ENCODE data around the gene MITF. TPM values are rescaled to one million over a fixed set of nuclear protein-coding genes. Genes with fewer than 3 reads are reported as not detected.

Gene MITF
- total RNA-seq, 1 experiment from 2014 or later: 4.3 TPM

DNA sequence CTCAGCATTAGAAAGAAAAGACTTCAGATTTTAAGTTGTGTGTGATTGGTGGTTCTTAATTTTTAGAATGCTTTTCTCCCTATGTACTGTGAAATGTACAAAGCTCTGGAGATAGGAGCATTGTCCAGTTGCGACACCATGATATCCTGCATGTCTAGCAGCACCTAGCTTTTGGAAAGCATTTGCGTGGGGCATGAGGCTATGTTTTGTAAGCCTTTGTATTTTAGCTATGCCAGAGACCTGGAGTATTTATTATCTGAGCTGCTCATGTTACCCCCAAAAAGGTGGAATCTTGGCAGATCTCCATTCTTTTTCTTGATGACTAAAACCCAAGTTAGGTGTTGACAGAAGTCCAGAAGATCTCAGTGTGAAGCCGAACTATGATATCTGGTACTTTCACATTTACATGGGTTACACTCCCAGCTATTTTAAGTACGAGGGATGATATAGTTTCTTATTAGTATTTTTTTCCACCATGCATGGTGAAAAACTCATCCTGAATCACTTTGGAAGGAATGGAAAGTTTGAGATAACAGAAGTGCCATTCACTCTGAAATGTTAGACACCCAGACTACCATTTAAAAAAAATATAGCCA lies 133.6 kb downstream of the MITF start:
- no peaks in the 10 kb centered on the region for H3K9me3 Mint-ChIP-seq (ENCODE audit: unreplicated experiment)
- Histone ChIP-seq H3K9me3 (no peaks in the 10 kb centered on the region), H3K27me3 (replicated peaks; ENCODE audit: control insufficient read depth, insufficient read depth, low read length) (no peaks in the 10 kb centered on the region), H3K36me3 (ENCODE audit: control insufficient read depth, insufficient read depth, low read length) (no peaks in the 10 kb centered on the region), H3K4me3 (ENCODE audit: low read depth, low read length) (no peak overlapping the region), H3K4me1 (no peaks in the 10 kb centered on the region)
- H3K4me3 Mint-ChIP-seq (ENCODE audit: unreplicated experiment): no peak overlapping the region
- TF ChIP-seq, protein P1, sequence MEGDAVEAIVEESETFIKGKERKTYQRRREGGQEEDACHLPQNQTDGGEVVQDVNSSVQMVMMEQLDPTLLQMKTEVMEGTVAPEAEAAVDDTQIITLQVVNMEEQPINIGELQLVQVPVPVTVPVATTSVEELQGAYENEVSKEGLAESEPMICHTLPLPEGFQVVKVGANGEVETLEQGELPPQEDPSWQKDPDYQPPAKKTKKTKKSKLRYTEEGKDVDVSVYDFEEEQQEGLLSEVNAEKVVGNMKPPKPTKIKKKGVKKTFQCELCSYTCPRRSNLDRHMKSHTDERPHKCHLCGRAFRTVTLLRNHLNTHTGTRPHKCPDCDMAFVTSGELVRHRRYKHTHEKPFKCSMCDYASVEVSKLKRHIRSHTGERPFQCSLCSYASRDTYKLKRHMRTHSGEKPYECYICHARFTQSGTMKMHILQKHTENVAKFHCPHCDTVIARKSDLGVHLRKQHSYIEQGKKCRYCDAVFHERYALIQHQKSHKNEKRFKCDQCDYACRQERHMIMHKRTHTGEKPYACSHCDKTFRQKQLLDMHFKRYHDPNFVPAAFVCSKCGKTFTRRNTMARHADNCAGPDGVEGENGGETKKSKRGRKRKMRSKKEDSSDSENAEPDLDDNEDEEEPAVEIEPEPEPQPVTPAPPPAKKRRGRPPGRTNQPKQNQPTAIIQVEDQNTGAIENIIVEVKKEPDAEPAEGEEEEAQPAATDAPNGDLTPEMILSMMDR (IDR thresholded peaks at IDR 0.05; ENCODE audit: insufficient read depth in 1 of 2, low read depth in 1 of 2, low read length in 1 of 2, severe bottlenecking in 1 of 2, unreplicated experiment in 1 of 2): no peak
- H3K36me3 Mint-ChIP-seq (ENCODE audit: insufficient read depth, unreplicated experiment): no peaks in the 10 kb centered on the region
- POLR2A ChIA-PET: no interaction called here
- DNase-seq: no peak
- no peaks in the 10 kb centered on the region for H3K27me3 Mint-ChIP-seq (ENCODE audit: insufficient read depth, unreplicated experiment)
- intact Hi-C loops (cut with micrococcal nuclease; ENCODE audit: unreplicated experiment): no loop called here
- no TSS peak for BruUV-seq (replicated peaks)
- CTCF ChIA-PET: no interaction called here
- H3K4me1 Mint-ChIP-seq (ENCODE audit: low read depth, unreplicated experiment): no peaks in the 10 kb centered on the region
- no peak overlapping the region for H3K27ac Mint-ChIP-seq (ENCODE audit: unreplicated experiment)

DNA sequence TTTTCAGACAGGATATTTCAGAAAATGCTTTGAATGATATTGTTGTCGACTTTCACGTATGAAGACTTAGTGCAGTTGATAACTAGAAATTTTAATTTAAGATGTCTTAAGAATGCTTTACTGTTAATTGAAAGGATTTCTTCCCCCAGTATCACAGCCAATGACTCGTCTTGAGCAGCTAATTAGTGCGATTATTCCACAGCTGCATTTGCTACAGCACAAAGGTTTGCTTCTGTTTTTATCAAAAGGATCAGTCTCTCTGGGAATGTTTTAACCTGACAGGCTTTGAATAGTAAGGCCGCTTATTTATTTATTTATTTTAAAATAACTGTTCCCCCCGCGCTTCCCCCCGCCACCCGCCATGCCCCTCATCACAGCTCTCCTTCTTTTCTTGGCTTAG lies 136.8 kb downstream of the MITF start:
- no peaks in the 10 kb centered on the region for H3K36me3 ChIP-seq (ENCODE audit: control insufficient read depth, insufficient read depth, low read length)
- CTCF ChIA-PET: no interaction called here
- no peaks in the 10 kb centered on the region for H3K27me3 Mint-ChIP-seq (ENCODE audit: insufficient read depth, unreplicated experiment)
- no peaks in the 10 kb centered on the region for H3K4me1 Mint-ChIP-seq (ENCODE audit: low read depth, unreplicated experiment)
- no peaks in the 10 kb centered on the region for H3K9me3 Mint-ChIP-seq (ENCODE audit: unreplicated experiment)
- no TSS peak for BruUV-seq (replicated peaks)
- H3K9me3 ChIP-seq: no peaks in the 10 kb centered on the region
- no peaks in the 10 kb centered on the region for H3K36me3 Mint-ChIP-seq (ENCODE audit: insufficient read depth, unreplicated experiment)
- no peak overlapping the region for H3K4me3 Mint-ChIP-seq (ENCODE audit: unreplicated experiment)
- no peaks in the 10 kb centered on the region for H3K27me3 ChIP-seq (replicated peaks; ENCODE audit: control insufficient read depth, insufficient read depth, low read length)
- no peak overlapping the region for H3K4me3 ChIP-seq (ENCODE audit: low read depth, low read length)
- intact Hi-C loops (cut with micrococcal nuclease; ENCODE audit: unreplicated experiment): no loop called here
- TF ChIP-seq, protein P1 (IDR thresholded peaks at IDR 0.05; ENCODE audit: insufficient read depth in 1 of 2, low read depth in 1 of 2, low read length in 1 of 2, severe bottlenecking in 1 of 2, unreplicated experiment in 1 of 2): no peak
- POLR2A ChIA-PET: no interaction called here
- DNase-seq: no peak
- H3K4me1 ChIP-seq: no peaks in the 10 kb centered on the region
- no peak overlapping the region for H3K27ac Mint-ChIP-seq (ENCODE audit: unreplicated experiment)

DNA sequence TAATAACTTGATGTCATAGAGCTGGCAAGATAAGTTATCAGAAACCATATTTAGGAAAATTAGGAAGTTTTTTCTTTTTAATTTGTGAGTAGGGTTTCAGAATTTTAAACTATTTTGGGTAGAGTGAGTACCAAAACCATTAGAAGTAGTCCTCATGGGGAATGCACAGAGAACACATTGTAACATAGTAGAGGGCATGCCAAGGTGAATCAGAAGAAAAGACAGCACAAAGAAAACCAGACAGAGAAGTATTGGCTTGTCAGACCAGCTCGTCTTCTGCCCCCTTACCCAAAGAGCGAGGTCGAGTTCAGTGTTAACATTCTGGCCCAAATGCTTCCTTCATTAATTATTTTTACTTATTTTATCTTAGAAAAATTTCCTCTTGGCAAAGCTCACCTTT lies 139.0 kb downstream of the MITF start:
- Mint-ChIP-seq H3K9me3 (ENCODE audit: unreplicated experiment) (no peaks in the 10 kb centered on the region), H3K4me3 (ENCODE audit: unreplicated experiment) (no peak overlapping the region), H3K4me1 (ENCODE audit: low read depth, unreplicated experiment) (no peaks in the 10 kb centered on the region), H3K27me3 (ENCODE audit: insufficient read depth, unreplicated experiment) (no peaks in the 10 kb centered on the region), H3K27ac (ENCODE audit: unreplicated experiment) (no peak overlapping the region), H3K36me3 (ENCODE audit: insufficient read depth, unreplicated experiment) (no peaks in the 10 kb centered on the region)
- Histone ChIP-seq H3K36me3 (ENCODE audit: control insufficient read depth, insufficient read depth, low read length) (no peaks in the 10 kb centered on the region), H3K4me1 (no peaks in the 10 kb centered on the region), H3K27me3 (replicated peaks; ENCODE audit: control insufficient read depth, insufficient read depth, low read length) (no peaks in the 10 kb centered on the region; the same call in 1 of the 2 replicates), H3K9me3 (no peaks in the 10 kb centered on the region), H3K4me3 (ENCODE audit: low read depth, low read length) (no peak overlapping the region)
- no TSS peak for BruUV-seq (replicated peaks)
- POLR2A ChIA-PET: no interaction called here
- intact Hi-C loops (cut with micrococcal nuclease; ENCODE audit: unreplicated experiment): no loop called here
- CTCF ChIA-PET: no interaction called here
- no peak for DNase-seq
- TF ChIP-seq, protein P1 (IDR thresholded peaks at IDR 0.05; ENCODE audit: insufficient read depth in 1 of 2, low read depth in 1 of 2, low read length in 1 of 2, severe bottlenecking in 1 of 2, unreplicated experiment in 1 of 2): no peak

All from Caco-2 (cell line).